Lower leg skin (tissue), 3 donors: ENCODE results near the gene COL25A1.

Experiments used
- CTCF ChIP-seq, 3 donors: fragments of 450-650 bp; IDR thresholded peaks; one replicate each; pipeline ENCODE4 v1.5.1; 2016; ENCODE audit warnings: antibody characterized with exemption in 3 of 3, mild to moderate bottlenecking in 3 of 3, moderate library complexity in 2 of 3
- POLR2A ChIP-seq, 2 donors: fragments of 450-650 bp; IDR thresholded peaks; one replicate each; pipeline ENCODE4 v1.6.1; 2016 to 2017; ENCODE audit warnings: antibody characterized with exemption in 2 of 2, mild to moderate bottlenecking in 1 of 2, moderate library complexity in 1 of 2

GRCh38 chr4:109041463-109042360 lies 260.7 kb downstream of the COL25A1 start:
- TF ChIP-seq CTCF (IDR thresholded peaks at IDR 0.05) (no peak), POLR2A (IDR thresholded peaks at IDR 0.05) (no peak)
